Measurements from ENCODE around the gene ZBTB48.
A peak's percentile ranks its signal among the peaks of the same experiment; 100 is the strongest.

ZBTB48 gene

GRCh38 chr1:6574025-6574620, 5.7 kb upstream of the ZBTB48 start:
- peak; percentile 40 for DNase-seq (ENCODE audit: low spot score)

DNA sequence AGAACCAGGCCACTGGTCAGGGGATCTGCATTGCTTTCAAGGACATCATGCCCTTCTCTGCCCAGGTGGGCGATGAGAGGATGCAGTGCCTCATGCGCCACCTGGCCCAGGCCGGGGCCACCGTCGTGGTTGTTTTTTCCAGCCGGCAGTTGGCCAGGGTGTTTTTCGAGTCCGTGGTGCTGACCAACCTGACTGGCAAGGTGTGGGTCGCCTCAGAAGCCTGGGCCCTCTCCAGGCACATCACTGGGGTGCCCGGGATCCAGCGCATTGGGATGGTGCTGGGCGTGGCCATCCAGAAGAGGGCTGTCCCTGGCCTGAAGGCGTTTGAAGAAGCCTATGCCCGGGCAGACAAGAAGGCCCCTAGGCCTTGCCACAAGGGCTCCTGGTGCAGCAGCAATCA, 5.0 kb upstream of the ZBTB48 start:
- no peak for DNase-seq (ENCODE audit: low spot score)

GRCh38 chr1:6577831-6578525, 1.8 kb upstream of the ZBTB48 start:
- DNase-seq (ENCODE audit: low spot score) = no peak

DNA sequence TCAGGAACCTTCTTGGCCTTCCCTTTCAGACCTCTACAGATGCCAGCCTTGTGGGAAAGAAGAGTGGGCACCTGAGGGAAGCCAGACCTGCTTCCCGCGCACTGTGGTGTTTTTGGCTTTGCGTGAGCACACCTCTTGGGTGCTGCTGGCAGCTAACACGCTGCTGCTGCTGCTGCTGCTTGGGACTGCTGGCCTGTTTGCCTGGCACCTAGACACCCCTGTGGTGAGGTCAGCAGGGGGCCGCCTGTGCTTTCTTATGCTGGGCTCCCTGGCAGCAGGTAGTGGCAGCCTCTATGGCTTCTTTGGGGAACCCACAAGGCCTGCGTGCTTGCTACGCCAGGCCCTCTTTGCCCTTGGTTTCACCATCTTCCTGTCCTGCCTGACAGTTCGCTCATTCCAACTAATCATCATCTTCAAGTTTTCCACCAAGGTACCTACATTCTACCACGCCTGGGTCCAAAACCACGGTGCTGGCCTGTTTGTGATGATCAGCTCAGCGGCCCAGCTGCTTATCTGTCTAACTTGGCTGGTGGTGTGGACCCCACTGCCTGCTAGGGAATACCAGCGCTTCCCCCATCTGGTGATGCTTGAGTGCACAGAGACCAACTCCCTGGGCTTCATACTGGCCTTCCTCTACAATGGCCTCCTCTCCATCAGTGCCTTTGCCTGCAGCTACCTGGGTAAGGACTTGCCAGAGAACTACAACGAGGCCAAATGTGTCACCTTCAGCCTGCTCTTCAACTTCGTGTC, 995 bp upstream of the ZBTB48 start:
- DNase-seq (ENCODE audit: low spot score) = no peak

DNA sequence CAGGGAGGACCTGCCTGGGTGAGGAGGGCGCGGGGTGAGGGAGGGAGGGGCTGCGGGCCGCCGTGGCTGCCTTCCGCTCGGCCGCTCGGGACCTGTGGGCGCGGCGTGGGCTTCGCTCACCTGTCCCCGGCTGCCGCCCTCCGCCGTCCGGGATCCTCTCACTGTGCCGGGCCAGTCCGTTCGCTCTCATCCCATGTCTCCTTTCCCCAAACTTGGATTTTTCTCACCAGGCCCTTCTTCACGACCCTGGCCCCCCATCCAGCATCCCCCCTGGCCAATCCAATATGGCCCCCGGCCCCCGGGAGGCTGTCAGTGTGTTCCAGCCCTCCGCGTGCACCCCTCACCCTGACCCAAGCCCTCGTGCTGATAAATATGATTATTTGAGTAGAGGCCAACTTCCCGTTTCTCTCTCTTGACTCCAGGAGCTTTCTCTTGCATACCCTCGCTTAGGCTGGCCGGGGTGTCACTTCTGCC, 362 bp downstream of the ZBTB48 start:
- DNase-seq (ENCODE audit: low spot score) = no peak

GRCh38 chr1:6580593-6581409, 1.0 kb downstream of the ZBTB48 start:
- peak; percentile 66 for DNase-seq (ENCODE audit: low spot score)

- no peak for DNase-seq (ENCODE audit: low spot score)
These were observed 1.9 kb downstream of the ZBTB48 start for GRCh38 chr1:6581561-6582305.

DNA sequence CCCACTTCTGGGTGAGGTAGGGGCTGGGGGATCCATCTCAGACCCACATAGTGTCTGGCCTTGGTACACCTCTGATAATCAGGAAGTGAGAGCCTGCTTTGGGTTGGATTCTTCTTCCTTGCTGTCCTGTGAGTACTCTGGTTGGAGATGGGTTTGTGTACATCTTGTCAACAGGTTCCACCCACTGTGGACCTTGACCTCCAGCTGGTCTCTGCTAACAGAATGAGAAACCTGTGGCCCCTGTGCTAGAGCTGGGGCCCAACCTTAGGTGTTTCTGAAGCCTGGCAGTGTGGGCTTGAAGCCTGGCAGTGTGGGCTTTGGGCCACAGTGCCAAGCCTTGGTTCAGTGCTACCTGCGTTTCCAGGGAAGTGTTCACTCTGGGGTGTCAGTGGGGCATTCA, 2.6 kb downstream of the ZBTB48 start:
- DNase-seq (ENCODE audit: low spot score) = no peak

DNA sequence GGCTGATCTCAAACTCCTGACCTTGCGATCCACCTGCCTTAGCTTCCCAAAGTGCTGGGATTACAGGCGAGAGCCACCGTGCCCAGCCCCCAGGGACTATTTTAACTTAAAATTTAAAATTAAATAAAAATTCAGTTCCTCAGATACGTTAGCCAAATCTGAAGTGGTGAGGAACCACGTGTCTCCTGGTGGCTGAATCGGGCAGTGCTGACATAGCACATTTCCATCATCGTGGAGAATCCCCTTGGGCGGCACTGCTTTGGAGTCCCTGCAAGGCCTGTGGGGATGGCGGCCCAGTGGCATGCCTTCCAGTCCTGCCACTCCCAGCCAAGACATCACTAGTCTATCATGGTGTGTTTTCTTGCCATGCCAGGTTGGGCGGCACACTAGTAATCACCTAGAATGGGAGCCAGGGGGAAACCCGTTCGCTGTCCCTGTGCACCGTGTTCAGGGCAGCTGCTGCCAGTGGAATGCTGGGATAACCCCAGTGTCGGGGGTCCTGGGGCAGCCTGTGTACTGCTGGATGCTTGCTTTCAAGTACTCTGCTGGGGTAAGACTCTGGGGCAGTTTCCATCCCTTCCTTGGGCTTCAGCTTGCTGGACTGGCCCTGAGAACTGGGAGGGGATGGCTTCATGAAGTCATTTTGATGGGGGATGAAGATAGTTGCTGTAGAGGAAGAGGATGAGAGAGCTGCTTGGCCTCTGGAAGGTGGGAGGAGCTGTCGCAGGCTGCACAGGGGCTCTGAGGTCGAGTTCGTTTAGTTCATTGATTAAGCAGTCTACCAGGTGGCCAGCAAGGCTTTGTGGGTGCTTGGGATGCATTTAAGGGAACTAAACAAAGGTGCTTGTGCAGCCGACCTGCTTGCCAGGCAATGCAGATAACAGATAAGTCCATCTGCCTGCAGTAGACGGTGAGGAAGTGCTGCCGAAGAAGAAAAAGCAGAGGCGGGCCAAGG, 4.6 kb downstream of the ZBTB48 start:
- no peak for DNase-seq (ENCODE audit: low spot score)

GRCh38 chr1:6585081-6585722, 5.4 kb downstream of the ZBTB48 start:
- DNase-seq (ENCODE audit: low spot score) = no peak

DNA sequence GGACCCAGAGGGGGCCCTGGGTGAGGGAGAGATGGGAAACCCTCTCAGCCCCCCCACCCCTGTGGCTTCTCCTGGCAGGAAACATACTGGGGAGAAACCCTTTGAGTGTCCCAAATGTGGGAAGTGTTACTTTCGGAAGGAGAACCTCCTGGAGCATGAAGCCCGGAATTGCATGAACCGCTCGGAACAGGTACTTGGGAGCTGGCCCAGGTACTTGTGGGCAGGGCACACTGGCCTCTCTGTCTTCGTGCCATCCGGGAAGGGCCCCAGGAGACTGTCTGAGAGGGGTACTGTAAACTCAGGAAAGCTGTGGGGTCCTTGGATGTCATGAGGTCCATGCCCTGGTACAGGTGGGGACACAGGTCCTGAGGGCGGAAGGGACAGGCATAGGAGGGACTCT, 6.0 kb downstream of the ZBTB48 start:
- no peak for DNase-seq (ENCODE audit: low spot score)

GRCh38 chr1:6586404-6586816, 6.6 kb downstream of the ZBTB48 start:
- no peak for DNase-seq (ENCODE audit: low spot score)

GRCh38 chr1:6587261-6588005, 7.6 kb downstream of the ZBTB48 start:
- no peak for DNase-seq (ENCODE audit: low spot score)

DNA sequence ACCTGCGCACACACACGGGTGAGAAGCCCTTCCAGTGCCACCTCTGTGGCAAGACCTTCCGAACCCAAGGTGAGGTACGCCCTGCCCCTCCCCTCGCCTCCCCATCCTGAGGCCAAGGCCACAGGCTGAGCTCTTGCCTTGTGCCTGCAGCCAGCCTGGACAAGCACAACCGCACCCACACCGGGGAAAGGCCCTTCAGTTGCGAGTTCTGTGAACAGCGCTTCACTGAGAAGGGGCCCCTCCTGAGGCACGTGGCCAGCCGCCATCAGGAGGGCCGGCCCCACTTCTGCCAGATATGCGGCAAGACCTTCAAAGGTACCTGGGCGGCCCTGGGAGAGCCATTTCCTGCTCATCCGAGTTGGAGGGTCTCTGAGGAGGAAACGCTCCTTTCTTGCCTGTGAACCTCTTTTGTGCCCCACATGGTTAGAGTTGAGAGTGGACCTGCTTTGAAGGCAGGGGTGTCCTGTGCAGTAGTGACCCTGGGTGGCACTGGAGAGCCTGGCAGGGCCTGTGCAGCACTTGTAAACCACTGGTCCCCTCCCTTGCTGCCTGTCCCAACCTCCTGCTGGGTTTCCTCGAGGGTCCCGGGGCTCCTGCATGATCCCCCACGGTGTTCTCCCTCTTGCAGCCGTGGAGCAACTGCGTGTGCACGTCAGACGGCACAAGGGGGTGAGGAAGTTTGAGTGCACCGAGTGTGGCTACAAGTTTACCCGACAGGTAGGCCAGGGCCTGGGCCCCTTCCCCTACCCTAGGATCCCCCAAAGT, 8.5 kb downstream of the ZBTB48 start:
- DNase-seq (ENCODE audit: low spot score) = no peak

DNA sequence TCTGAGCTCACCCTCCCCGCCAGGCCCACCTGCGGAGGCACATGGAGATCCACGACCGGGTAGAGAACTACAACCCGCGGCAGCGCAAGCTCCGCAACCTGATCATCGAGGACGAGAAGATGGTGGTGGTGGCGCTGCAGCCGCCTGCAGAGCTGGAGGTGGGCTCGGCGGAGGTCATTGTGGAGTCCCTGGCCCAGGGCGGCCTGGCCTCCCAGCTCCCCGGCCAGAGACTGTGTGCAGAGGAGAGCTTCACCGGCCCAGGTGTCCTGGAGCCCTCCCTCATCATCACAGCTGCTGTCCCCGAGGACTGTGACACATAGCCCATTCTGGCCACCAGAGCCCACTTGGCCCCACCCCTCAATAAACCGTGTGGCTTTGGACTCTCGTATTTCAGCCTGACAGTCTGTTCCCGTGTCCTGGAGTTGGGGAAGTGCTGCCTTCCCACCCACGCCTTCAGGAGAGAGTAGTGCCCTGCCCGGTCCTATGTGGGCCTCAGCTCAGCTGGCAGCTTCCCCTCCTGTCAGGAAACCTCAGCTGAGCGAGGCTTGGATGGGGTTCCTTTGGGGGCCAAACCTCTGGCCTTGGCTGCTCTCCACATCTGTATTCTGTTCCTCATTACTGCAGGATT, 9.2 kb downstream of the ZBTB48 start:
- no peak for DNase-seq (ENCODE audit: low spot score)

DNA sequence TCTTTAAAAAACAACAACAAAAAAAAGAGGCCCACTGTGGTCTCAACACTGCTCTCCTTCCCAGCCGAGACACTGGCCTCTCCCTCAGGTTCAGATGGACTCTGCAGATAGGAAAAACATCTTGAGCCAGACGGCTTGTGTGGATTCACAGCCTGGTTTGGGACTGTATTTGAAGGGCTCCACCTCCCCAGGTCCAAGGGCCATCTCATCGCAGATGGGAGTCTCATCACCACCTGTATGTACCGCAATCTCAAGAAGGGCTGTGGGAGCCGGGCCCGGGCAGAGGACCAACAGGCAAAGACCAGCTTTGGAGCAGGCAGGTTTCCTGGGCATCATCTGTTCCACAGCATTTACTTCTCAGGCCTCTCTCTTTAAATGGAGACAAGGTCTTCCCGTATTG, 10.3 kb downstream of the ZBTB48 start:
- no peak for DNase-seq (ENCODE audit: low spot score)

DNA sequence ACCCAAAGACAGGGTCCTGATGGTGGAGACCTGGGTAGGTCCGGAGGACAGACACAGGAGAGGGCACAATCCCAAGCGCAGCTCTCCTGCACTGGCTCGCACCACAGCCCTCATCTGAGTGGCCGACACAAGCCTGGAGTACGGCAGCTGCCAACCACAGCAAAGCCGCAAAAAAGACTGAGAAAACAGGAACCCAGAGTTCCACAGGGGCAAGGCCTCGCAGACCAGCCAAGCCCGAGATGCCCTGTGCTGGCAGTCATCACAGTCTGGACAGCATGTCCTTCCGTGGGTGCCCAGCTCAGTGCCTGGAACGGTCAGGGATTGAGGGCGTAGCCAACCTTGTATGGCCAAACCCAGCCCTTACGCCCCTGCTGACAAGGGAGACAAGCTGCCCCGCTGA, 11.4 kb downstream of the ZBTB48 start:
- no peak for DNase-seq (ENCODE audit: low spot score)

GRCh38 chr1:6591644-6592043, 11.8 kb downstream of the ZBTB48 start:
- DNase-seq (ENCODE audit: low spot score) = no peak

All from RKO (cell line).